ENCODE data around the gene NIPAL3.

NIPAL3 gene

GRCh38 chr1:24391882-24392603 is 23.6 kb upstream of the NIPAL3 start:
- peak; percentile 57 for DNase-seq

GRCh38 chr1:24392604-24392946 is 23.0 kb upstream of the NIPAL3 start:
- DNase-seq = no peak

GRCh38 chr1:24392982-24393650 is 22.5 kb upstream of the NIPAL3 start:
- DNase-seq = peak; percentile 66

GRCh38 chr1:24393892-24394291 is 21.7 kb upstream of the NIPAL3 start:
- peak; percentile 8 for DNase-seq

GRCh38 chr1:24400065-24400464 is 15.5 kb upstream of the NIPAL3 start:
- no peak for DNase-seq

GRCh38 chr1:24403806-24404205 is 11.8 kb upstream of the NIPAL3 start:
- no peak for DNase-seq

GRCh38 chr1:24406788-24407187 is 8.8 kb upstream of the NIPAL3 start:
- DNase-seq = no peak

- DNase-seq = no peak
Observed at GRCh38 chr1:24409535-24409934, 6.1 kb upstream of the NIPAL3 start.

- DNase-seq = no peak
Observed at GRCh38 chr1:24410750-24411149, 4.9 kb upstream of the NIPAL3 start.

- DNase-seq = no peak
Observed at GRCh38 chr1:24411963-24412362, 3.6 kb upstream of the NIPAL3 start.

GRCh38 chr1:24412408-24412807 is 3.2 kb upstream of the NIPAL3 start:
- no peak for DNase-seq

- no peak for DNase-seq
Observed at GRCh38 chr1:24413350-24414163, 2.0 kb upstream of the NIPAL3 start, which contains the start of gene STPG1. TSS of gene STPG1 (minus strand) at chr1:24413782. CDS start at chr1:24401388, 12,394 bp downstream.

- peak; percentile 24 for DNase-seq
Observed at GRCh38 chr1:24414775-24415333, 748 bp upstream of the NIPAL3 start.

- DNase-seq = peak; percentile 35
Observed at GRCh38 chr1:24415910-24416665, 486 bp downstream of the NIPAL3 start.

- DNase-seq = no peak
Observed at GRCh38 chr1:24416666-24417391, 1.2 kb downstream of the NIPAL3 start.

- no peak for DNase-seq
Observed at GRCh38 chr1:24417681-24418080, 2.1 kb downstream of the NIPAL3 start.

- no peak for DNase-seq
Observed at GRCh38 chr1:24418898-24419628, 3.5 kb downstream of the NIPAL3 start.

GRCh38 chr1:24420547-24420946 is 4.9 kb downstream of the NIPAL3 start:
- DNase-seq = no peak

- no peak for DNase-seq
Observed at GRCh38 chr1:24421502-24421901, 5.9 kb downstream of the NIPAL3 start.

- no peak for DNase-seq
Observed at GRCh38 chr1:24424207-24424606, 8.6 kb downstream of the NIPAL3 start.

- DNase-seq = no peak
Observed at GRCh38 chr1:24424990-24425389, 9.4 kb downstream of the NIPAL3 start.
